NAMALWA (cell line): Measurements from ENCODE around the gene CDH18.
A peak's percentile ranks its signal among the peaks of the same experiment; 100 is the strongest.

ENCODE experiments used
- DNase-seq: peaks from one replicate; pipeline ENCODE4 v3.0.0-alpha.2; 2015; ENCODE audit warnings: low spot score

The CDH18 gene

DNA sequence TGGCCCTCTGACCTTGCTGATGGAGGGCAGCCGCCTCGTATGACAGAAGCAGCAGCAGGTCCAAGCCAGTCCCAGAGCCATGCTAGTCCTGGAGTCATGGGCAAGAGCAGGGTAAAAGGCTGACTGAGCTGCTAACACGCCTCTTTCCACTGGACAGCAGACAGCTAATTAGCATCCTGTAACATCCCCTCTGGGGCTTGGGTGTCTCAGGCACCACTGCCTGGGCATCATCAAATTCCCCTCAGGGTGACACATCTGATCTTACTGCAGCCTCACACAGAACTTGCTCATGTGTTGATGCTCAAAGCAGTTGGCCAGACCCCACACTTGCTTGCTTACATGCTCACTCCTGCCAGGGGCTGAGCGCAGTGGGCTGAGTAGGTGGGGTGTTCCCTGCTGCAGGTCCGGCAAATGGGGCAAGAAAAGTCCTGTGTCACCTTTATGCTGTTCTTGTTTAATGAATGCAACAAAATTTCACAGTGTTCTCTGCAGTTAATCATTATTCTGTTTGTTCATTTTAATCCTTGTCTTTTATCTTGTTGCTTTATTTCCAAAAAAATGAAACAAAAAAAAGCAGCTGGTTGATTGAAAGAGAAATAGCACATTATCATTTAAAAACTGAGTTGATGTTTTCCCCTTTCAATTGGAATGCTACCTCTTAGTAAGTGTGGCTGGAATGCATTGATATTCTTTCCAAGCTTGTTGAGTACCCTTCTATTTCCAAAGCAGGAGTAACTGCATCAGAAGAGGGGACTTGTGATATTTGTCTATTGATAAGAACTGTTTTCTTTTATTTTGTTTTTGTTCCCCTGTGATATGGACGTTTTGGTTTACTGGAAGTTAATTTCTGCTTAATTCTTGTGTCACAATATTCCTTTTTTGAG is 254.1 kb downstream of the CDH18 start:
- no peak for DNase-seq

DNA sequence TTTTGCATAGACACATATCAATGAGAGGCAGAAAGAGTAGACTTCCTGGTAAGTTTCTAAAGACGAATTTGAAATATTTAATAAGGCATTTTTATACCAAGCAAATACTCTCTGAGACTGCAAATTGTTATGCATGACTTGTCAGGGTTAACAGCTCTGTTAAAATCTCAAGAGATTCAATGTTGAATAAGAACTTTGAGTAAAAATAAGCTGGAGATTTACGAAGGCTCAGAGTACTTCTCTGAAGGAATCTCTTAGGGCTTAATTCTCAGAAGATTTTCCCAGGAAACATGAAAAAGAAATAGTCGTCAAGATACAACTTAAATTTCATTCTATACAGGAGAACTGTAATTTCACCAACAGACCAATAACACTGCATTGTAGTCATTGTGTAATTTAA is 259.4 kb downstream of the CDH18 start:
- DNase-seq, result no peak

DNA sequence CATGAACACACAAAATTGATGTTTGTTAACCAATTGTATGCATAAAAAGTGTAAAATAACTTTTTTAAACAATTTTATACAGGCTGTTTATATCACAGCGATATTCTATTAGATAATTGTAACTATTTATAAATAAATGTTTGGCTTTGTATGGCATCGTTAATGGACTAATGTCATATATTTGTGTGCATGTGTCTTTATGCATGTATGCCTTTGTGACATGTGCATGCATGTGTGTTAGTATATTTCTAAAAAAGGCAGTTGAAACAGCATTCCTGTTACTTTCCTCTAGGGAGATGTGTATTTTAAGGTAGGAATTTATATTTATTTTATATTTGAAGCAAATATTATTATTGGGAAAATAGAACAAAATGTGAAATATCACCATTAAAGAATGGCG is 268.9 kb downstream of the CDH18 start:
- no peak for DNase-seq

DNA sequence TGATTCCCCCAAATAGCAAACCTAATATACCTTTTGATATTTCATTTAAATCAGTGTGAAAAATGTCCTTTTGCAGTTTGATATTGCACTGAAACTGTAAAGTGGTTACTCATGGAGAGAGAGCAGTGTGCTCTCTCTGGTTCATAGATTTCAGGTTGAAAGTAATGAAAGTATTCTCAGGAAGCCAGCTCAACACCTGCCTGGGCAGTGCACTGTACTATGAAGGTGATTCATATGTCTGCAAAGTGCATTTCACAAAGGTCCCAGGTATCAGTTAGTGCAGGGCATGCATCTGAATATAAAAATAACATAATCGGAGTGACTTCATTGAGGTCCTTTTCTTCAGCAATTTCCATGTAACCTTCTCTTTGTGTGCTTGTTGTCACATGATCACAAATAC is 274.3 kb downstream of the CDH18 start:
- DNase-seq, result no peak

DNA sequence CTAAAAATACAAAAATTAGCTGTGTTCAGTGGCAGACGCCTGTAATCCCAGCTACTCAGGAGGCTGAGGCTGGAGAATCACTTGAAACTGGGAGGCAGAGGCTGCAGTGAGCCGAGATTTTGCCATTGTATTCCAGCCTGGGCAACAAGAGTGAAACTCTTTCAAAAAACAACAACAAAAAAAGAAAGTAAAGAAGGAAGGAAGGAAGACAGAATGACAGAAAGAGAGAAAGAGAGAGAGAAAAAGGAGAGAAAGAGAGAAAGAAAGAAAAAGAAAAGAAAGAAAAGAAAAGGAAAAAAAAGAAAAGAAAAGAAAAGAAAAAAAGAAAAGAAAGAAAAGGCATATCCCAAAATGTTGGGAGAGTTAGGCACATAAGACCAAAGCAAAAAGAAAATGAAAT is 278.6 kb downstream of the CDH18 start:
- no peak for DNase-seq

DNA sequence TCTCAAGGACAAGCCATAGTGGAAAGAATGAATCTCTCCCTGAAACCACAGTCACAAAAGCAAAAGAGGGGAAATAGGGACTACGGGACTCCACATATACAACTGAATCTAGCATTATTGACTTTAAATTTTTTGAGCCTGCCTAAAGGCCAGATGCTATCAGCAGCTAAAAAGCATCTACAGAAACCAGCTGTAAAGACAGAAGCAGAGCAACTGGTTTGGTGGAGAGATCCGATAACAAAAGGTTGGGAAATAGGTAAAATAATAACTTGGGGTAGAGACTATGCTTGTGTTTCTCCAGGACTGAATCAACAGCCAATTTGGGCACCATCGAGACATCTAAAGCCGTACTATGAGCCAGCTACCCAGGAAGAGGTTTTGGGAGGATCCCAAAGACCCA is 281.2 kb downstream of the CDH18 start:
- no peak for DNase-seq

DNA sequence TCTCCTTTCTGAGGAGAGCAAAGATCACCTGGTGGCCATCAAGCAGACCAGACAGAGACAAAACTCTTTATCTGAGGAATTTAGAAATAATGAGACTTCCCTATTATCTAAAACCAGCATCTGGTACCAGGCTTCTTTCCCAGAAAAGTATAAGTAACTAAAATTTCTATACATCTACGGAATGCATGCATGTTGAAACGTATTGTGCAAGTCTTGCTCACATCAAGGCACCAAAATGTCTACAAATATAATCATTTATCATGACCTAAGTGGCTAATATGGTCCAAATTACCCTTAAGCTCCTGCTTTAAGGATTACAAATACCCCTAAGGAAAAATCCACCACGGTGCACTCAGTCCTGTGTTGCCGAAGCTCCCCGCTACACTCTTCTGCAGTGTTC is 286.3 kb downstream of the CDH18 start:
- DNase-seq, result no peak

DNA sequence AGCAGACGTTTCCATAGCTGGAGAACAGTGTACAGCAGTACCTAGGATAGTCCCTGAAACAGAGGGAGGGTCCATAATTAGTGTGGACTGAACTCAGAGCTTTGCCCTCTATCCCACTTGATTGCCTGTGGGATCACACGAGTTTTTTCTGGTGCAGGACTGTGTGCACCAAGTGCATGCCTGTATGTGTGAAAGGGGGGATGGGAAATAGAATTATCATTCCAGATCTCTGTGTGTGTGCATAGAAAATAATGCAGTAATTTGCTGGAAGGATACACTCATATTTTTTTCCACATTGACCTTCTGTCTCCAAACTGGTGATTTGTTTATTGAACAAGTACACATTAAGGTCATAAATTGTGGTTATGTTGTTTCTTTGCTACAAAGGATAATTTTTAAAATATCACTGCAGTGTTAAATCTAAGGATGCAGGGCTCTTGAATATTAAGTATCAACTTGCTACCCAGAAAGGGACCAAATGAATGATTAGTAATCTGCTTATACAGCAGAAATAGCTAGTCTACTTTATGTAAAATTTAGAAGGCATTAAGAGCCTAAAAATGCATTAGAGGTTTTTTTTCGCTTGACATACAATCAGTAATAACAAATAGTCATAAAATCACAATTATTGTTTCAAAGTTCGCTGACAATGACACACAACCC is 292.9 kb downstream of the CDH18 start:
- DNase-seq, result no peak

DNA sequence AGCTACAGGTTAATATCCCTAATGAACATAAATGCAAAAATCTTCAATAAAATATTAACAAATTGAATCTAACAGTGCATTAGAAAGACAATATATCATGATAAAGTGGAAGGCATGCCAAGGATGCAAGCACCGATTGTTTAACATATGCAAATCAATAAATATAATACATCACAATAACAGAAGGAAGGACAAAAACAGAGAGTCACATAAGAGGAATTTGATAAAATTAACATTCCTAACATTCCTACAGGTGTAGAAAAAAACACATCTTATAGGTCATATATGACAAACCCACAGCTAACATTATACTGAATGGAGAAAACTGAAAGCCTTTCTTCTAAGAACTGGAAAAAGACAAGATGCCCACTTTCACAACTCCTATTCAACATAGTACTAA is 297.0 kb downstream of the CDH18 start:
- no peak for DNase-seq

DNA sequence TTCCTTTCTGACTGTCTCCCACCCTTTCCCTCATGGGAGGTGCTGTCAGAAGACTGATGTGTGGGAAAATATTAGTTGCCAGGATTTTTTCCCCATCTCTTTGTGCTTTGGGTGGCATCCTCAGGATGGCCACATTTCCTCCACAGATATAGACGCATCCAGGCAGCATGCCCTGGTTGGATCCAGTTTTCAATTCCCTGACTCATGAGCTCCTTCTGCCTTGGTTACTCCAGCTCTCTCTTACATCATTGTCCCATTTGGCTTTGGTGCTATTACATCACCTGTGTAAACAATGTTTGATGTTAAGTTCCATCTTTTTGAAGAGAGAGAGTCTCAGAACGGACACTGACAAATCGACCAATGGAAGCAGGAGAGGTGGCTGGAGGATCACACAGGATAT is 302.5 kb downstream of the CDH18 start:
- no peak for DNase-seq

DNA sequence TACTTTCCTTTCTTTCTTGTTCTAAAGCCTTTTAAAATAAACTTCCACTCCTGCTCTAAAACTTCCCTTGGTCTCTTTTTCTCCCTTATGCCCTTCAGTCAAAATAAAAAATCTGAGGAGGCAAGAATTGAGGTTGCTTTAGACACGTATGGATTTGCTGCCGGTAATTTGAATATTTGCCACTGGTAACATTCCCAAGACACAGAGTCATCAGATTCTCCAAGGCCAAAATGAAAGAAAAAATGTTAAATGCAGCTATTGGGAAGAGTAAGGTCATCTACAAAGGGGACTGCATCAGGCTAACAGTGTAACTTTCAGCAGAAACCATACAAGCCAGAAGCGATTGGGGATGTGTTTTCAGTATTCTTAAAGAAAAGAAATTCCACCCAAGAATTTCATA is 311.1 kb downstream of the CDH18 start:
- no peak for DNase-seq

DNA sequence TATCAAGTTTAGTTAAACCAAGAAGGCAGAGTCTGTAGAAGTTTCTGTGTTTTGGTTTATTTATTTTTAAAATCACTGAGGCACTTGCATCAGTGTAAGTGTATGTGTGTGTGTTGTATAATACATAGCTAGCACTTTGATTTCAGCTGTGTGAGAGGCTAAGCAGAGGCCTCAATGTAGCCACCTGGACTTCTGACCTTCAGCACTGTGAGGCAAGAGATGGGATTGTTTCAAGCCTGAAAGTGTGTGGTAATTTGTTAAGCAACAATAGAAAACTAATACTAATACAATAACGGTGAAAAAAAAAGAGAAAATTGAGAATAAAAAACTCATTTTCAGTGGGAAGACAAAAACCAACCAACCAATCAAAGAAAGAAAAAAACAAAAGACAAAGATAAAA is 327.3 kb downstream of the CDH18 start:
- no peak for DNase-seq

DNA sequence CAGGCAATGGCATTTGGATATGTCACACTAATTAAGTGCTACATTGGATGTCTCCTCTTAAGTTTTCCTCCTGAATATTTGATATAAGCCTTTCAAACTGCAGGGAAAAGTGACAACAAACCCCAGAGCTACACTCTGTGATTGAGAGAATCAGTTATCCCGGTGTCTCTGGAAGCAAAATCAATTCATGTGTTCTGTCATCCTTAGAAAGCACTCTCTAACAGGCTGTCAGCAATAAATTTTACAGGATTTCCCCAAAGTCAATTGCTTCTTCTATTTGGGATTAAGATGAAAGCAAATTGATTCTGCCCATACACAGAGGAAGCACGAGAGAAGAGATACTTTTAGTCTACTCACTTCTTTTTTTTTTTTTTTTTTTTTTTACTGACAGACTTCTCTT is 332.4 kb downstream of the CDH18 start:
- DNase-seq, result no peak

DNA sequence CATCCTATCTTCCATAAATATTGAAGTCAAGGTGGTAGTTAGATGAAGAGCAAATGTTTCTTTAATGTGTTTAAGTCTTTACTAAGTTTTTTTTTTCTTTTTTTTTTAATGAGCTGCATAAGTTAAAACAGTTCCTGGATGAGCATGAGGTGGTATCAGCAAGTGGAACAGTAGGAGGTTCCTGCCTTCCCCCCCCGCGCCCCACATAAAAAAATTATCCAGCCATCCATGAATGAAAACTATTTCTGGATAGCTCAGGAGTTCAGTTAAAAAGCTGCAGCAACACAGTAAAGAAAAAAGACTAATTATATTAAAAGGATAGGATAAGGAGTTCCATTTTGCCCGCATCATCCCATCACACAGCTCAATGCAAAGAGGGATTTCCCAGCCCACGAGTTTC is 349.5 kb downstream of the CDH18 start:
- DNase-seq, result no peak

DNA sequence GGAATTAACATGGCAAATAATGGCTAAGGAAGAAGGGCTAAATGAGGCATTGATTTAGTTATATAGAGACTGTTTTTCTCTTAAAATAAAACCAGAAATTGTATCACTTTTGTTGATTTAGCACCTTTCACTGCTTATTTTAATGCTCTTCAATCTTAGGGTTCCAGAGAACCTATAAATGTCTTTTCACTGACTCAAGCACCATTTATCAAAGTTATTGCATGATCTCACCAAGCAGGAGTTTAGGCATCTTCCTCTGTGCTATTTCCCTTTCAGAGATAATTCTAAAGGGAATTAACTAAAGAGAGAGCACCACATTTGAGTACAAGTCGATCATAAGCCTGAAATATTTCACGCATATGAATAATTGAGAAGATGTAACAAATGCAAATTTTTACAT is 357.1 kb downstream of the CDH18 start:
- no peak for DNase-seq

DNA sequence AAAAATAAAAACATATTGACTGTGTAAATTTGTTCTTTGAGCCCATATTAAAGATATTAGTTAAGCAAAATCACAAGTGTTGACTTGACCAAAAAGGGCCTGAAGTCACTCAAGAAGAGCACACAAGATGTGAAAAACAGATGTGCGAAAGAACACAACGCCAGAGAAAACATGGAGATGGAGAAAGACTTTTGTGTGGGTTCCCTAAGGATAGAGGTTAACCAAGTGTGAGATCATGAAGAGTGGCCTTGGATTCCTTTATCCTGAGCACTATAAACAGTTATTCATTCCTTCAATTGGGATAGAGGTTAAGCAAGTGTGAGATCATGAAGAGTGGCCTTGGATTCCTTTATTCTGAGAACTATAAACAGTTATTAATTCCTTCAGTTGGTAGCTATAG is 361.8 kb downstream of the CDH18 start:
- no peak for DNase-seq

DNA sequence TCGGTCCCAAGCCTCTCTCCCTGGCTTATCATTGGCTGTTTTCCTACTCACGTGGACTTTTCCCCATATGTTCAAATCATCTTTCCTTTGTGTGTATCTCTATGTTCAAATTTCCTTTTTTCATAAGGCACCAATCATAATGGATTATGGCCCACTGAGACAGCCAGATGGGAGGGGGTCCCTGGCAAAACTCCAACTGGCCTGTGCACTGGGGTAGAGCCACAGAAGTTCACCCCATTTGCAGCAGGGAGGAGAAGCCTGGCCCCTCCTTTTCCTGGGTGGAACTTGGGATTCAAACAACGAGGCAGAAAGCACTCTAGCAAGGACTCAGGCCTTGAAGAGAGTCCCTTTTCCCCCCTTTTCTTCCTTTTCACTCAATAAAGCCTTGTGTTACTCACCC is 362.4 kb downstream of the CDH18 start:
- no peak for DNase-seq

DNA sequence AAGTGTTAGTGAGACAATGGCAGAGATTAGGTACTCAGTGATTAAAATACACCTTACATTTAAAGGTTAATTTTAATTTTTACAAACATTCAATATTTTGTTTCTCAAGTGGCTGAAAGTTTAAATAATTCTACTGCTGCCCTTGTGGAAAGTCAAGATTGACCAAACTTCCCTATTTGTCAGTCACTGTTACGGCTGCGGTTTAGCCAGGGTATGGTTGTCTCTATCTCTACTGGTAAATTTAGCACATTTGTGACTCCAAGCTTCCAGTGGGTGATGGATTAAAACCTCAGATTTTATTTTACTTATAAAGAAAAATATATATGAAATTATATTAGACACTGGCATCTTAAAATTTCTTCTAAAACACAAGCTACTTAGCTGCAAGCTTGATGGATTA is 368.4 kb downstream of the CDH18 start:
- no peak for DNase-seq

DNA sequence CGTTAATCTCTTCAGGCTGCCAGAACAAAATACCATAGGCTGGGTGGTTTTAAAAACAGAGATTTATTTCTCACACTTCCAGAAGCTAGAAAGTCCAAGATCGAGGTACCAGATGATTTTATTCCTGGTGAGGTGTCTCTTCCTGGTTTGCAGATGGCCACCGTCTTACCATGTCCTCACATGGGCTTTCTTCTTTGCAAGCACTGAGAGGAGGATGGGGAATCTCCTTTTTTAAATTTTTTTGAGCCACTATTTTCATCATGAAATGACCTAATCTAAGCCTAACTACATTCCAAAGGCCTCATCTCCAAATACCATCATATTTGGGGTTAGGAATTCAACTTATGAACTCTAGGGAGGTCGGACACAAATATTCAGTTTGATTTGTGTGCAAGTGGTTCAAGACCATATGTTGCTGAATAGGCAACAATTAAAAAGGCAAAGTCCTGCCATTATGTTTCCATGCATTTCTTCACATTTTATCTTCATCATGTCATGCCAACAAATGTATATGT is 371.2 kb downstream of the CDH18 start:
- DNase-seq, result no peak

DNA sequence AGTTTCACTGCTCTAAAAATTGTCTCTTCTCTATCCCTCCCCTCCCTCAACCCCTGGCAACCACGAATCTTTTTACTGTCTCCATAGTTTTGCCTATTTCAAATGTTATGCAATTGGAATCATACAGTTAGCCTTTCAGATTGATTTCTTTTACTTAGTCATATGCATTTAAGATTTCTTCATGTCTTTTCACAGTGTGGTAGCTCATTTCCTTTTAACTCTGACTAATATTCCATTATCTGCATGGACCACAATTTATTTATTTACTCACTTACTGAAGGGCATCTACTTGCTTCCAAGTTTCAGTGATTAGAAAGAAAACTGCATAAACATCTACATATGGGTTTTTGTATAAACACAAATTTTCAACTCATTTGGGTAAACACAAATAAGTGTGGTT is 372.3 kb downstream of the CDH18 start:
- no peak for DNase-seq

DNA sequence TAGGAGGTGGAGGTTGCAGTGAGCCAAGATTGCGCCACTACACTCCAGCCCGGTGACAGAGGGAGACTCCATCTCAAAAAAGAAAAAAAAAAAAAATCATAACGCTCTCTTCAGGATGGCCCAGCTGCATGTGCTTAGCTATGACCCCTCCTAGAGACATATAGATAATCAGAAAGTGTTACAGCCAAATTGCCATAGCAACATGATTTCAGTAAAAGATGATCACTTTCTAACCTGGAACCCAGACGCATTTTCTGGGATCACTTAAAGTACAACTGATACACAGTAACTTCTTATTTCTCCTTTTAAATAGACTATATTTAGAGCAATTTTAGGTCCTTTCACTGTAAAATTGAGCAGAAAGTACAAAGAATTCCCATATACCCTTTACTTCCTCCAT is 372.9 kb downstream of the CDH18 start:
- DNase-seq, result no peak

DNA sequence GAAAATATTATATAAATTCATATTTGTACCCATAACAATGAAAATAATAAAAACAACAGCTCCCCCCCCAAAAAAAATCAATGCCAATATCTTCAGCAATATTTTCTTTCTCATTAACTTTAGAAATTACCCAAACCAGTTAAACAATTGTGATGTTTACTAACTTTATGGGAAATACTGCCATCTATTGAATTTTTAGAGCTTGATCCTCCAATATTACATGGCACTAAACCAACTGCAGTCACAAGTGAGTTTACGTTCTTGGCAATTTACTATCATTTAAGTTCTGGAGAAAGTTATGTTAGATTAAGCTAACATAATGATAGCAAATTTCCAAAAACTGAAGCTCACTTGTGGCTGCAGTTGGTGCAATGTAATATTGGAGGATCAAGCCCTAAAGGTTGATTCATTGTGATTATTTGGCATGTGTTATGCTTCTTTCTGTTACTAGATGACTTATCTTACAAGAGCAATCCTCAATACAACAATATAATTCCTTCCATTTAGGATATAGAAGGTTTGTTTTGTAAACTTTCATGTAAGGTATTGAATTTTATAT is 379.5 kb downstream of the CDH18 start:
- DNase-seq, result peak; percentile 56

DNA sequence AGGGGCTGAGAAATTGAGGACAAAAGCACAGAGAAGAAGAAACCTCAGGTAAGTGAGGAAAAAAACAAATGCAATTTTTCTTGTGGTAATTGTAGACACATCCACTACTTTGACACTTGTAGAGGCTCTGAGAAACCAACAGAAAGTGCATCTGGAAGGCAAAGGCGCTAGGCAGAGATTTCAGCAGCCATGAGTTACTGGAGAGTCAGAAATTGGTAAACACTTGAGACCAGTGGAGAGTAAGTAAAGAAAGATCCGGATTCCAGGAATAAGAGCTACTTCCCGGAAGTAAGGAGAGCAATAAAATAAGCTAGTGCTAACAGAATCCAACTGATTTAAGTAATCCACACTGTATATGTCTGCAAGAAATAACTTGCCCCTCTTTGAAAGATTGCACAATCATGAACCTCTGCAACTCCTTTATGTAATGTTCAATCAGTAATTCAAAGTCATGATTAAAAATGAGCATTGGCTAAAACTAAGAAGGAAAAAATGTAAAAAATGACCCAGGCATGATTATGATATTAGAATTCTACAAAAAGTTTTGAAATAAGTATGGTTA is 382.1 kb downstream of the CDH18 start:
- DNase-seq, result no peak
